HG03460 (cell line): ENCODE data around the gene CPTP.

ENCODE experiments used
- ATAC-seq: cut with Tn5 transposase; IDR thresholded peaks from one replicate; pipeline ENCODE4 v1.9.1; 2021; ENCODE audit not compliant: unreplicated experiment

The CPTP gene

DNA sequence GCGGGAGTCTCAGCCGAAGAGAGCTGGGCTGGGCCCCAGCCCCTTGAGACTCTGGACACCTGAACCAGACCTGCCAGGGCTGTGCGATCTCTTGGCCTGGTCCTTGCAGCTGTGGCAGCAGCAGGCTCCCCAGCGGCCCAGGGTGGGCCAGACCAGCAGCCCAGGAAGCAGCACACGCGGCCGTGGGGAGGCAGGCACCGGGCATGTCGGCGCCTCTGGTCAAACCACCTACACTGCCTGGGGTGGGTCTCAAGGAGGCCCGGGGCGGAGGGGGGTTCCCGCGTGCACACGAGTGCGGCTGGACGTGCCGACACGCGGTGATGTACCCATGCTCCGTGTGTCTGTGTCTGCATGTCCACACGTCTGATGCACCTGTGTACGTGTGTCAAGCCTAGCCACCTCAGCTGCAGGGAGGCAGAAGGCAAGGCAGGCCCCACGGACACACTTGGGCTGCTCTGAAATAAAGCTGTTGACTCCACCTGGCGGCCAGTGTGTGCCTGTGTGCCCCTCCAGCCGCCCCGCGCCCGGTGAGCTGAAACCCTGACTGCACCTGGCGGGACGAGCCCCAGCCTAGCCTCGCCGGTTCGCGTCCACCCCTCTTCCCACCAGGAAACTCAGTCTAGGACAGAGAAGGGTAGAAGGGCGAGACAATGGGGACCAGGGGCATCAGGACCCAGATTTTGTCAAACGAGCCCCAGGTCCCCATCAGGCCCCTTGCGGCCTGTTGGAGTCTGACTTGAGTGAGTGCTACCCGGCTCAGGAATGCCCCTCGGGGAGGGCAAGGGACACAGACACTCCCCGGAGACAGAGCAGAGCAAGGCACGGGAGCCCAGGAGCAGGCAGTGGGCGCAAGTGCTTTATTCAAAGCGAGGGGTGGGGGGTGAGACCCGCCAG is 32.8 kb upstream of the CPTP start:
- ATAC-seq = peak; percentile 42

GRCh38 chr1:1292442-1292779 is 32.2 kb upstream of the CPTP start:
- ATAC-seq = no peak

DNA sequence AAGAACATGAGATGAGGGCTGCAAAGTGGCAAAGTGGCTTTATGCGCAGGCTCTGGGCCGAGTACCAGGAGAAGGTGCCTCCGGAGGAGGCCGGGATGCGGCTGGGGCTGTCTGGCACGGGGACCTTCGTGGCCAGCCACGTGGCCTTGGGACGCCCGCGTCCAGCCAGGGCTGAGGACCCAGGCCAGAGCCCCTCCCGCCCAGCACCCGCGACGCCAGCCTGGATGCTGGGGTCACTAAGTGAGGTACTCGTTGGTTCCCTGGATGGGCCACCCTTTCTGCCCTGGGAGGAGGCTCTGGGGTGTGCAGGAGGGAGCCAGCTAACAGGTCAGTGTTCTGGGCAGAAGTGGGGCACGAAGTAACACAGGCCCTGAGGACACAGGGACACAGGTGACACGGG is 31.8 kb upstream of the CPTP start:
- no peak for ATAC-seq

- no peak for ATAC-seq
Measured at GRCh38 chr1:1293263-1294249, 31.0 kb upstream of the CPTP start.

- ATAC-seq = no peak
Measured at GRCh38 chr1:1294250-1294890, 30.2 kb upstream of the CPTP start.

DNA sequence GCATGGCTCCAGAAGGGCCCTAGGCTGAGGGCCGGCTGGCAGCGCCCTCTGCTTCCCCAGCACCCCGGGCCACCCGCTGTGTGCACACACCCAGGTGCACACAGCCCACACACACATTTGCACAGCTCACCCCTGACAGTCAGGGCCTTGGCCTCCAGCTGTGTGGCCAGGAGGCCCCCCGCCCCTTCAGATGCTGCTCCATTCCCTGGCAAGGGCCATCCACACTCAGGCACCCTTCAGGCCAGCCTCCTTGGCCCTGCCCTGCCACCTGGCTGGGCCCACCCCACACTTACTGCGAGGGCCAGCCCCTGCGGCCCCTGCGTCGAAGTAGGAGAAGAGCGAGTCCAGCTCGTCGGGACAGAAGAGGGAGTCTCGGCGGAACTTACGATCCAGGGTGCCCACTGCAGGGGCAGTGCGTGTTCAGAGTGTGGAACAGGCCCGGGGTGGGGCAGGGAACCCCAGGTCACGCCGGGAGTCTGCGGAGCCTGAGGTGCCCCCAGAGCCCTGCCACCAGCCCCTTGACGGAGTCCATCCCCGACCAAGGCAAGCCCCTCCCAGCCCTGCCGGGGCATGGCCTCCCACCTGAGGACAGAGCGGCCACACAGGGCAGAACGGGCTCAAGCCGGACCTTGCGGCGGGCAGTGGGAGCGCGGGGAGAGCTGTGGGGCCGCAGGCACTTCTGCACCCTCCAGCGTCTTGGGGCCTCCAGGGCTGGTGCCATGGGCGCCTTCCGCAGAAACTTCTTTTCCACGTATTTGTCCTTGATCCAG is 29.3 kb upstream of the CPTP start:
- no peak for ATAC-seq

DNA sequence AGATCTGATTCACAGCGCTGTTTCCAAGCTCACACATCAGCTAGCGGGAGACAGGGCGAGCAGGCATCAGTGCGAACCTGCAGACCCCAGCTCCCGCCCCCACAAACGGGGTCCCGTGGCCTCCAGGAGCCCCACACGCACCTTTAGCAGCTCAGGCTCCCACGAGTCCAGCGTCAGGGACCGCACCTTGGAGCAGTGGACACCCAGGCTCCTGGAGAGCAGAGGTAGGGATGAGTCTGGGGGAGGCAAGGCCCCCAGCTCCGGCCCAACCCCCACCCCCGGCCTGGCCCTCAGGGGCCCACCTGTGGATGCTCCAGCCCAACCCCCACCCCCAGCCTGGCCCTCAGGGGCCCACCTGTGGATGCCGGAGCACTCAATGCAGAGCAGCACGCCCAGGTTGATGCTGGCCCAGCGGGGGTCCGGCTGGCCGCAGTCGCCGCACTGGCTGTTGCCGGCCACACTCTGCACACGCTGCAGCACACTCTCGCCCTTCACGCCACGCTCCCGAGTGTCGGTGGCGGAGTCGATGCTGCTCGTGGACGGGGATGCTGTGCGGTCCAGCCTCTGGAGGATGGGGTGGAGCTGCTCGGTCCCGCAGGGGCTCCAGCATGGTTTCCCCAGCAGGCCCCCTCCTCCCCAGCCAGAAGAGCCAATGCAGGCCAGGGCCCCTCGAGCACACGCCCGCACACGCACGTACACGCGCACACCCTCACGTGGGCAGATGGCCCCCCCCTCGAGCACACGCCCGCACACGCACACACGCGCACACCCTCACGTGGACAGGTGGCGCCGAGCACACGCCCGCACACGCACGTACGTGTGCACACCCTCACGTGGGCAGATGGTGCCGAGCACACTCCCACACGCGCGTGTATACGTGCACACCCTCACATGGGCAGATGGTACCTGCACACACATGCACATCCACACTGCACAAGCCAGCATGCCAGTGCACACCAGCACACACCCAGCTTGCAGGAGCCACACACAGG is 28.2 kb upstream of the CPTP start:
- ATAC-seq = no peak

GRCh38 chr1:1297802-1298424 is 26.7 kb upstream of the CPTP start:
- ATAC-seq = no peak

GRCh38 chr1:1298861-1299685 is 25.5 kb upstream of the CPTP start:
- no peak for ATAC-seq

DNA sequence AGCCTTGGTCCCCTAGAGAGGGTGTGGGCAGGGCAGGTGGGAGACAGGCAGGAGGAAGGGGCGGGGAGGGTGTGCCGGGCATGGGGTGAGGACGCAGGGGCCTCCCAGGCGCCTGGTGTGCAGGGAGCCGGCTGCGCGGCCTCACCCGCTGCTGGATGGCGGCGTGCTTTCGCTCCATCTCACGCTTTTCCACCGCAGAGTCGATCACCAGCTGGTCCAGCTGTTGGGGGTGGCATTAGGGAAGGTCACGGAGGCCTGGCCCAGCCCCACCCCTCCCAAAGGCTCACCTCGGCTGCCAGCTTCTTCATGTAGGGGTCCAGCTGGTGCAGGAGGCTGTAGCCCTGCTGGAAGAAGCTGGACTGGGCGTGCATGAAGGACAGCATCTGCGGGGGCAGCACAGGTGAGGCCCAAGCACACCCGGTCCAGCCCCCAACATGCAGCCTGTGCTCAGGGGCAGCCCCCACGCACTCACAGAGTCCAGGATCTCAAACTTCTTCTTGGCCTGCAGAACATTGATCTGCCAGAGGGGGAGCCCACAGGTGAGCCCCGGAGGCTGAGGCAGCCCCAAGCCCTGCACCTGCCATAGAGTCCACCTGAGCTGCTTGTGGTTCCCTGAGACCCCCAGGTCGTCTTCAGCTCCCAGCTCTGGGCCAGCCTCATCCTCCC is 24.8 kb upstream of the CPTP start:
- no peak for ATAC-seq

- ATAC-seq = no peak
Measured at GRCh38 chr1:1300352-1300739, 24.3 kb upstream of the CPTP start.

DNA sequence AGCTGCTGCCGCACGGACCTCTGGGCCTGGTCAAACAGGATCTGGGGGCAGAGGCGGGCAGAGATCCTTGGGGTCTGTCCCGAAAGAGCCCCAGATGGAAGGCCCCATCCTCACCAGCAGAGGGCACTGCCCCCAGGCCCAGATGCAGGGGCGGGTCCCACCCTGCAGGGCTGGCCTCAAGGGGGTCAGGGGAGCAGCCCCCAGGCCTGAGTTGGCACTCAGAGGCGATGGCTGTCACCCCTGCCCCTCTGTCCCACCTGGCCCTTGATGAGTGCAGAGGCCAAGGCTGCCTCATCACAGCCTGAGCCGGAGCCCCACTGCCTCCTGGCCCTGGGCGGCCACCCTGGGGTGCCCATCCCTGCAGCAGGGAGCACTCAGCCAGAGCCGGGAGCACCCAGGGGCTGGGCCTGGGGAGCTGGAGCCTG is 22.6 kb upstream of the CPTP start:
- ATAC-seq = no peak

- ATAC-seq = no peak
Measured at GRCh38 chr1:1302951-1303509, 21.6 kb upstream of the CPTP start.

DNA sequence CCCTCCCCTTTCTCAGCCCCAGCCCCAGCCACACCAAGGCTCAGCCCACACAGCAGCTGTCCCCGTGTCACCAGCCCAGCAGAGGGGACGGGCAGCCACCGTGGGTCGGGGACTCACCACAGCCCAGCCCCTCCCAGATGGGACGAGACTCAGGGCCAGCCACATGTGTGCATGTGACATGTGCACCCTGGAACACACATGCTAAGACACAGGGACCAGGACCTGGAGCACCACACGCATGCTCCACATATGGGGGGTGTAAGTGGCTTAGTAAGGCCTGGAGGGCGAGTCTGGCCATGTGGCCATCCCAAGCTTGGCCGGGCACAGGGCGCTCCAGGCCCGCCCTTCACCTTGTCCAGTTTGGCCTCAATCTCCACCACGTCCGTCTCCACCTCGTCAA is 20.9 kb upstream of the CPTP start:
- no peak for ATAC-seq

- ATAC-seq = no peak
Measured at GRCh38 chr1:1304331-1305299, 20.0 kb upstream of the CPTP start.
